A673 (cell line): Measurements from ENCODE around the gene LSM11. TPM values are rescaled to one million over a fixed set of nuclear protein-coding genes. Genes with fewer than 3 reads are reported as not detected.

Experiments
- BruUV-seq: library from RNA; stranded (reverse); fragments of 400-500 nt; replicated peaks from 2 replicates; lab custom pipeline; 2021; lab: Mats Ljungman, UMichigan
- CTCF ChIA-PET: fragments of 300-600 bp; sonication (Branson Sonifier 250); formaldehyde crosslinking; loops from one replicate; lab custom pipeline; 2022; ENCODE audit warnings: antibody characterized with exemption; lab: Charles Lee
- POLR2A ChIA-PET: fragments of 300-600 bp; sonication (Branson Sonifier 250); formaldehyde crosslinking; loops from one replicate; lab custom pipeline; 2022; ENCODE audit warnings: antibody characterized with exemption; ENCODE audit not compliant: low non-redundant PET; lab: Charles Lee
- DNase-seq: peaks from one replicate; pipeline ENCODE4 v3.0.0-alpha.2; 2015; ENCODE audit warnings: low spot score
- H3K27ac ChIP-seq: fragments of 200-600 bp; sonication (generic); 2 replicates; pipeline ENCODE4 v1.5.1; 2016; ENCODE audit warnings: mixed run types, low read depth, mild to moderate bottlenecking, mixed read lengths, antibody characterized with exemption, low read length; ENCODE audit not compliant: poor library complexity, severe bottlenecking
- H3K27me3 ChIP-seq: fragments of 200-600 bp; sonication (generic); replicated peaks from 2 replicates; pipeline ENCODE4 v1.6.1; 2017; ENCODE audit warnings: mixed run types, low read depth, mild to moderate bottlenecking, mixed read lengths, antibody characterized with exemption, low read length; ENCODE audit not compliant: insufficient read depth, poor library complexity
- H3K36me3 ChIP-seq: fragments of 200-600 bp; sonication (generic); 2 replicates; pipeline ENCODE4 v1.6.1; 2016; ENCODE audit warnings: mixed run types, mild to moderate bottlenecking, mixed read lengths, antibody characterized with exemption, low read length; ENCODE audit not compliant: insufficient read depth, poor library complexity, severe bottlenecking
- H3K4me1 ChIP-seq: fragments of 200-600 bp; sonication (generic); 2 replicates; pipeline ENCODE4 v1.6.1; 2017; ENCODE audit warnings: mixed run types, mild to moderate bottlenecking, mixed read lengths, antibody characterized with exemption, low read length; ENCODE audit not compliant: insufficient read depth, poor library complexity, severe bottlenecking
- H3K4me3 ChIP-seq: fragments of 200-600 bp; sonication (generic); 2 replicates; pipeline ENCODE4 v1.5.1; 2016; ENCODE audit warnings: low read depth, mixed run types, mild to moderate bottlenecking, mixed read lengths, low read length; ENCODE audit not compliant: poor library complexity, severe bottlenecking
- H3K9me3 ChIP-seq: fragments of 200-600 bp; sonication (generic); 2 replicates; pipeline ENCODE4 v1.6.1; 2016; ENCODE audit warnings: mixed run types, low read depth, mild to moderate bottlenecking, mixed read lengths, antibody characterized with exemption, low read length; ENCODE audit not compliant: poor library complexity, severe bottlenecking
- EZH2 ChIP-seq: fragments of 200-600 bp; sonication (generic); IDR thresholded peaks from 2 replicates; pipeline ENCODE4 v1.6.1; 2017; ENCODE audit warnings: borderline replicate concordance, low read depth, mild to moderate bottlenecking, mixed read lengths, antibody characterized with exemption, low read length; ENCODE audit not compliant: poor library complexity, severe bottlenecking
- intact Hi-C: fragments of 100-400 bp; cut with micrococcal nuclease; formaldehyde crosslinking; loops from one replicate; pipeline ENCODE4 v1.10.0; 2022; ENCODE audit not compliant: unreplicated experiment
- total RNA-seq: library from RNA; stranded (reverse); gene quantifications from 2 replicates; pipeline ENCODE4 v1.2.3, GENCODE V29; 2021
- TF ChIP-seq, protein P1 (sequence below): fragments of 300-800, 200-600 bp; sonication (generic); conservative IDR thresholded peaks from 2 replicates; pipeline ENCODE4 v1.5.1; 2017; ENCODE audit warnings: low read depth, mild to moderate bottlenecking, antibody characterized with exemption, low read length, moderate library complexity, mixed read lengths

Gene LSM11
- total RNA-seq, 1 experiment from 2014 or later, result 3.6 TPM

DNA sequence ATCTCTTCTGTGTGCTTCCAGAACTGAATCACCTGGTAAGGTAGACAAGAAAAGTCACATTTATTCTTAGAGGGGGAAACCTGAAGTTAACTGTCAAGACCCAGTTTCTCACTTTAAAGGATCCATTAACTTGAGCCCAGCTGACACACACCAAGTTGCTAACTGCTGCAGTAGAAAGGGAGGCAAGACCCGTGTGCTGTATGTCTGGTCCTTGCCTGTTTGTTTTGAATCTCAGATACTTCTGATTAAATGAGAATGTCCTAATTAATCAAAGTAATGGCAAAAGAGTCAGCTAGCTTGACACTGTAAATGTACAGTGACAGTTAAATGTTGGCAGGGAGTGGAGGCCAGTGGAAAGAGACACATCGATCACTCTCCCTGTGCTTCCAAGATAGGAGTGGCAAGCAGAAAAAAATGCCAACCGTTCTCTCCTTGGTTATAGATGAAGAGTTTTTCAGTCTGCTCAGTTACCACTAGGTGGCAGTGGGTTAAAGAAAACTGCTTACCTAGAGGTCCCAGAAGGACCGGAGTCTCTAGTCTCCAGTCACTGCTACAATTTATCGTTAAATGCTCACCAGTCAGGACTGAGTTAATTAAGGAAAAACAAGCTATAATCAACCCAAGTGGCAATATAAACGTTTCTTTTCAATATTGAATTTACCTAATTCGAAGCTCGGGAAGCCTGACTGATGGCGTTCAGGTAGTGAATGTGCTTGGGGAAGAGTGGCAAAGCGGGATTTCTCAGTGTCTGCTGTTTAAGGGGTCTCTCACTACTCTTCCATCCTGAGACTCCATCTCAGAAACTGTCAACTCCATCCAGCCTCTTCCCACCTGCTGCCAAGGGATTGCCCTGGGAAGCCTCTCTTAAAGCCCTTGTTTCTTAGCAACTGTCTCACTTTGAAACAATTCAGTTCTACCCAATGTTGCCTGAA lies 18.4 kb downstream of the LSM11 start:
- CTCF ChIA-PET, result interaction anchor here (0.5 kb wide), 1 partner anchor 1913 kb away, joined by 4 read pairs; no protein-coding TSS in a partner anchor
- intact Hi-C loops, result loop anchor here (5.0 to 10.0 kb wide), 3 partner anchors 185 to 1373 kb away; no protein-coding TSS in a partner anchor
- no TSS peak for BruUV-seq
- Histone ChIP-seq H3K36me3 (no peaks in the 10 kb centered on the region), H3K4me3 (no peak overlapping the region), H3K27me3 (no peaks in the 10 kb centered on the region), H3K4me1 (no peaks in the 10 kb centered on the region), H3K27ac (no peak overlapping the region), H3K9me3 (no peaks in the 10 kb centered on the region)
- POLR2A ChIA-PET, result no interaction called here
- DNase-seq, result peak; percentile 72
- TF ChIP-seq, protein P1, sequence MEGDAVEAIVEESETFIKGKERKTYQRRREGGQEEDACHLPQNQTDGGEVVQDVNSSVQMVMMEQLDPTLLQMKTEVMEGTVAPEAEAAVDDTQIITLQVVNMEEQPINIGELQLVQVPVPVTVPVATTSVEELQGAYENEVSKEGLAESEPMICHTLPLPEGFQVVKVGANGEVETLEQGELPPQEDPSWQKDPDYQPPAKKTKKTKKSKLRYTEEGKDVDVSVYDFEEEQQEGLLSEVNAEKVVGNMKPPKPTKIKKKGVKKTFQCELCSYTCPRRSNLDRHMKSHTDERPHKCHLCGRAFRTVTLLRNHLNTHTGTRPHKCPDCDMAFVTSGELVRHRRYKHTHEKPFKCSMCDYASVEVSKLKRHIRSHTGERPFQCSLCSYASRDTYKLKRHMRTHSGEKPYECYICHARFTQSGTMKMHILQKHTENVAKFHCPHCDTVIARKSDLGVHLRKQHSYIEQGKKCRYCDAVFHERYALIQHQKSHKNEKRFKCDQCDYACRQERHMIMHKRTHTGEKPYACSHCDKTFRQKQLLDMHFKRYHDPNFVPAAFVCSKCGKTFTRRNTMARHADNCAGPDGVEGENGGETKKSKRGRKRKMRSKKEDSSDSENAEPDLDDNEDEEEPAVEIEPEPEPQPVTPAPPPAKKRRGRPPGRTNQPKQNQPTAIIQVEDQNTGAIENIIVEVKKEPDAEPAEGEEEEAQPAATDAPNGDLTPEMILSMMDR, result peak; percentile 73
- no peak for TF ChIP-seq EZH2

DNA sequence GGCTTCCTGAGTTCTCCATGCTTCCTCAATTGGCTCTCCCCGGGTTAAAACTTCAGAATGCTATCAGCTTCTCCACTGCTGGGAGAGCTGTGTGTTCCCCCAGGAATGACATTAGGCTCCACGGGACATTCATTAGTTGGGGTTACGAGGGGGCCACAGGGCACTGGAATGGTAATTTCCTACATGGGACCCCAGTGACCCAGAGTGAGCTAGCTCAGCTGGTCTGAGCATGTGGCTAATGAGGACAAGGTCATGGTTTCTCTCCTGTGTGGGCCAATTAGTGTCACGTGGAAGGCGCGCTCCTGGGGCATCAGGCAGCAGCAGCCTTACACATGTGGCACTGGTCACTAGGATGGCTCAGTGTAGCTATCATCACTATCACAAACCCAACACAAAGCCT lies 21.0 kb downstream of the LSM11 start:
- DNase-seq, result no peak
- Histone ChIP-seq H3K4me1 (no peaks in the 10 kb centered on the region), H3K27ac (no peak overlapping the region), H3K27me3 (no peaks in the 10 kb centered on the region), H3K36me3 (no peaks in the 10 kb centered on the region), H3K4me3 (no peak overlapping the region), H3K9me3 (no peaks in the 10 kb centered on the region)
- BruUV-seq, result no TSS peak
- CTCF ChIA-PET, result interaction anchor here (0.6 kb wide), 1 partner anchor 12 kb away, joined by 12 read pairs; no protein-coding TSS in a partner anchor
- intact Hi-C loops, result loop anchor here (5.0 to 10.0 kb wide), 3 partner anchors 183 to 1370 kb away; no protein-coding TSS in a partner anchor
- POLR2A ChIA-PET, result no interaction called here
- TF ChIP-seq, protein P1, result no peak
- no peak for TF ChIP-seq EZH2

DNA sequence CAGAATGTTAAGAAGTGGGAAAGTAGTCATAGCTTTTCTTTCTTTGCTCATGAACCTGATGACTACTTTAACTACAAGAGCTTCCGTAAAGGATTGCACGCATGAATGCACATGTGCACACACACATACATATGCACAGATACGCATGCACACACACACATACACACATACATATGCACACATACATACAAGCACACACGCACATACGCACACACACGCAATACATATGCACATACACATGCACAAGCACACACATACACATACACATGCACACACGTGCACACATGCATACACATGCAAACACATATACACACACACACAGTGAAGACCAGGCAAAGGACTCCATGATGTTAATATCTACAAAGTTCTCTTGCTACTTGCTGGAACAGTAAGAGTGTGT lies 22.9 kb downstream of the LSM11 start:
- CTCF ChIA-PET, result no interaction called here
- POLR2A ChIA-PET, result no interaction called here
- no TSS peak for BruUV-seq
- Histone ChIP-seq H3K36me3 (no peaks in the 10 kb centered on the region), H3K27ac (no peak overlapping the region), H3K9me3 (no peaks in the 10 kb centered on the region), H3K27me3 (no peaks in the 10 kb centered on the region), H3K4me3 (no peak overlapping the region), H3K4me1 (no peaks in the 10 kb centered on the region)
- intact Hi-C loops, result loop anchor here (10.0 kb wide), 1 partner anchor 1368 kb away; no protein-coding TSS in a partner anchor
- no peak for DNase-seq
- TF ChIP-seq, protein P1, result no peak
- TF ChIP-seq EZH2, result no peak
